GM21381 (cell line): ENCODE results near the gene PRKAR1B.

Experiments used
- ATAC-seq: cut with Tn5 transposase; IDR thresholded peaks from one replicate; pipeline ENCODE4 v1.9.1; 2021; ENCODE audit warnings: mild to moderate bottlenecking, moderate library complexity; ENCODE audit not compliant: unreplicated experiment

The PRKAR1B gene

DNA sequence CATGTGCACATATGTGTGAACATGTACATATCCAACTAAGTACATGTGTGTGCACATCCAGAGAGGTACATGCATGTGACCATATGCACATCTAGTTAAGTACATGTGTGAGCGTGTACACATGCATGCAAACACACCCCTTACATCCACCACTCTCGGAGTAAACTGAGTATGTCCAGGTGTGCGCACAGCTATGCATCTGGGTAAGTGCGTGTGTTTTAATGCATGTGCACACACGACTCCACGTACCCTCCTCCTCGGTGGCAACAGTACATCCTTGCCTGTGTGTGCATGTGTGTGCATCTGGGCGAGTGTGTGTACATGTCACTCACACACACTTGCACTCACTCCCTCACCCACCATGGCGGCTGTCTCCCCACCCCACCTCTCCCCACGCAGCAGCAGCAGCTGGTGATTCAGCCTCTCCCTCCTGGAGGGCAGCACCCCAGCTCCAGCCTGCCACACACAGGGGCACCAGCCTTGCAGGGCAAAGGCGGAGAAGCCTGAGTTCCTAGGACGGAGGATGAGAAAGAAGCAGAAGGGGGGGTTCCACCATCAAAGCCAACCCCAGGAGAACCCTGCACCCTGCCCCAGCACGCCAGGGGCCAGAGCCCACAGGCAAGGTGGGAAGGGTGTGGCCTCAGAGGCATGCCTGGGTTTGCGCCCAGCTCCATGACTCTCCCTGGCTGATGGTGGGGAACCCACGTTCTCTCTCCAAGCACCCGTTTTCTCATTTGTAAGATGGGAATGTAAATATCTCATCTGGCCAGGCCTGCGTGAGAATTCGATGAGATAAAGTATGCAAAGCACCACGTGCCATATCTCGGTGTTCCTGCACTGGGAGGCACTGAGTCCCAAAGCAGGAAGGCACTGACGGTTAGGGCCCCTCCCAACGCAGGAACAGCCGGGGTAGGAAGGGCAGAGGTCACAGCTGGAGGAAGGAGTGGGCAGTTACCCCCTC is 28.3 kb downstream of the PRKAR1B start:
- no peak for ATAC-seq

GRCh38 chr7:696812-697551 is 30.1 kb downstream of the PRKAR1B start:
- no peak for ATAC-seq

DNA sequence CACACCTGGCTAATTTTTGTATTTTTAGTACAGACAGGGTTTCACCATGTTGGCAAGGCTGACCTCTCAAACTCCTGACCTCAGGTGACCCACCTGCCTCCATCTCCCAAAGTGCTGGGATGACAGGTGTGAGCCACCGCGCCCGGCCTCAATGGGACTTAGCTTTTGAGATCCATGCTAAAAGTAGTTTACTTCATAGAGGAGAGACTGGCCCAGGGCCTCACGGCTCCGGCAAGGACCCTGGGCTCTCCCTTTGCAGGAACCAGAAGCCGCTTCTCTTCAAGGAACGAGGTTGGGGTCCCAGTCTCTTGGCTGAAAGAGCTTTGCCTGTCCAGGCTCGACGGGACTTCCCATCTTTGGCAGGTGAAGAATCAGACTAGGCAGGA is 30.7 kb downstream of the PRKAR1B start:
- ATAC-seq: no peak

- ATAC-seq: no peak
These were observed 33.8 kb downstream of the PRKAR1B start for GRCh38 chr7:693280-693679.

DNA sequence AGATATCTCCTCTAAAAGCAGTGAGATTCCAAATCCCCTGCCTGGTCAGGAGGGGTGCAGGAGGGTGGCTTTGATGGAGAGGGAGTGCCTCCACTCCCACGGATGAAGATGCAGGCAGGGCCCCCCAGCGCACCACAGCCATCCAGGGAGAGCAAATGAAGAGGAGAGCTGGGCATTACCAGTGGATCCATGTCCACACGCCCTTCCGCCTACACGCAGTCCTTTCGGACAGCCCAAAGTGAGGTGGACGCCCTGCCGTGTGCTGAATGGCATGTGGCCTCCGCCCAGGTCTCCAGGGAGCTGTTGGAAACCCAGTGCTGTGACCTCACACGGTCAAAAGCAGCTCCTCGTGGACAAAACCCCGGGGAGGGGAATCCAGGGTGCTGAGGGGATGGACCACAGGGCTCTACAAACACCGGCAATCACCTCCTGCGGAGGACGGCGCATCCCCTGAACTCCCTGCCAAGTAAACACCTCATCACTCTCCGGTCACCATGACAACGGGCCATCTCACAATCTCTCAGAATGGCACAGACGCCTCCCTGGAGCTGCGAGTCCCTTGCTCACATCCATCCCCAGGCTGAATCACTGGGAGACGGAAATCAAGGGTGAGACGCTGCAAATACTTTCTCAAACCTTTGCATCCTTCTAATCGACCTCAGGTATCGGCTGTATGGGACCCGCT is 35.6 kb downstream of the PRKAR1B start:
- no peak for ATAC-seq

- no peak for ATAC-seq
These were observed 36.4 kb downstream of the PRKAR1B start for GRCh38 chr7:690478-691360.

GRCh38 chr7:685540-685939 is 41.5 kb downstream of the PRKAR1B start:
- ATAC-seq: no peak

GRCh38 chr7:684416-684815 is 42.7 kb downstream of the PRKAR1B start:
- ATAC-seq: no peak

- no peak for ATAC-seq
These were observed 43.4 kb downstream of the PRKAR1B start for GRCh38 chr7:683526-684205.

GRCh38 chr7:682810-683209 is 44.3 kb downstream of the PRKAR1B start:
- no peak for ATAC-seq

GRCh38 chr7:681551-682307 is 45.4 kb downstream of the PRKAR1B start:
- no peak for ATAC-seq

GRCh38 chr7:680411-681127 is 46.5 kb downstream of the PRKAR1B start:
- no peak for ATAC-seq

DNA sequence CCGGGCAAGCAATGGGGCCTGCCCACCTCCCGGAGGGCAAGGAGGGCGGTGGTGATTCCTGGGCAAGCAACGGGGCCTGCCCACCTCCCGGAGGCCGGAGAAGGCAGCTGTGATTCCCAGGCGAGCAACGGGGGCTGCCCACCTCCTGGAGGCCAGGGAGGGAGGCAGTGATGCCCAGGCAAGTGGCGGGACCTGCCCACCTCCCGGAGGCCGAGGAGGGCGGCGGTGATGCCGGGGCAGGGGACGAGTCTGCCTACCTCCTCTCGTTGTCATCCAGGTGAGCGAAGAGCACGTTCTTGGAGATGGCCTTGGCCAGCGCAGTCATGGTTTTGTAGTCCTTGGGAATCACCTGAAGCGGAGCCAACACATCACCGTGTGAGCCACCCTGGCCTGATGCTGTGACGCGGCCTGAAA is 50.1 kb downstream of the PRKAR1B start:
- ATAC-seq: no peak

DNA sequence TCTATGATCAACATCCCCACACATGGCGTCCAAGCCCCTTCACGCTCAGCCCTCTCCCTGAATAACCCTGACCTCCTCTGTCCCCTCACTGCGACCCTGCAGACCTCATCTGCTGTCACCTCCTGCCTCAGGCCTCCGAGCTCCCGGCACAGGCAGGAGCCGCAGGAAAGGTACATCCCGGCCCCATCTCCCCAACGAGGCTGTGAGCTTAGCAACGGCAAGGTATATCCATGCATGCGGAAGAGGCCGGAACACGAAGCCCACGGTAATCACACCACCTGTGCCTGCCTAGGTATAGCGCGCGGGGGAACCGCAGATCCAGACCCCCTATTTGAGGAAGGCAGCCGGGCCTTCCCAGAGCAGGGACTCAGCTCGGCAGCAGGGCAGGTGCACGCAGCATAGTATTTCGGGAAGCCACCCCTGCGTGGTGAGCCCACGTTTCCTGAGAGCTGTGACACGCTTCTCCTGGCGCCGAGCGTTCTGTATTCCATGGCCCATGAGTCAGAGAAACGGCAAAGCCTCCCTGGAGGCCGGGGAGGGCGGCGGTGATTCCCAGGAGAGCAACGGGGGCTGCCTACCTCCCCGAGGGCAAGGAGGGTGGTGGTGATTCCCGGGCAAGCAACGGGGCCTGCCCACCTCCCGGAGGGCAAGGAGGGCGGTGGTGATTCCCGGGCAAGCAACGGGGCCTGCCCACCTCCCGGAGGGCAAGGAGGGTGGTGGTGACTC is 50.7 kb downstream of the PRKAR1B start:
- ATAC-seq: no peak

GRCh38 chr7:674454-675410 is 52.3 kb downstream of the PRKAR1B start:
- no peak for ATAC-seq

- no peak for ATAC-seq
These were observed 53.2 kb downstream of the PRKAR1B start for GRCh38 chr7:673681-674453.
